Dedifferentiated amniotic fluid mesenchymal stem cell (primary cell): ENCODE results near the gene KNTC1.
"Not testable (repeated sequence)": the region's sequence is repeated elsewhere in the genome, so short reads cannot be mapped to it uniquely, and the experiment has no call there.

Source experiments
- DNase-seq: peaks from one replicate; pipeline ENCODE4 v3.0.0-alpha.2; 2016; ENCODE audit errors: extremely low spot score

Gene KNTC1

GRCh38 chr12:122505419-122506051 is 21.5 kb upstream of the KNTC1 start:
- no peak for DNase-seq

- DNase-seq, result no peak
Measured at GRCh38 chr12:122506393-122506938, 20.6 kb upstream of the KNTC1 start.

- no peak for DNase-seq
Measured at GRCh38 chr12:122508163-122508562, 18.9 kb upstream of the KNTC1 start.

- not testable (repeated sequence) for DNase-seq
Measured at GRCh38 chr12:122513028-122513427, 14.0 kb upstream of the KNTC1 start.

- DNase-seq, result no peak
Measured at GRCh38 chr12:122513660-122514059, 13.4 kb upstream of the KNTC1 start.

- DNase-seq, result no peak
Measured at GRCh38 chr12:122515275-122515674, 11.8 kb upstream of the KNTC1 start.

GRCh38 chr12:122516544-122517361 is 10.3 kb upstream of the KNTC1 start:
- no peak for DNase-seq

- peak; percentile 84 for DNase-seq
Measured at GRCh38 chr12:122517877-122518276, 9.2 kb upstream of the KNTC1 start.

- DNase-seq, result no peak
Measured at GRCh38 chr12:122518908-122519307, 8.1 kb upstream of the KNTC1 start.

- DNase-seq, result no peak
Measured at GRCh38 chr12:122519418-122519817, 7.6 kb upstream of the KNTC1 start.

- no peak for DNase-seq
Measured at GRCh38 chr12:122520676-122521075, 6.4 kb upstream of the KNTC1 start.

- peak; percentile 27 for DNase-seq
Measured at GRCh38 chr12:122523280-122523679, 3.8 kb upstream of the KNTC1 start.

GRCh38 chr12:122523846-122524718 is 3.0 kb upstream of the KNTC1 start:
- no peak for DNase-seq

- no peak for DNase-seq
Measured at GRCh38 chr12:122527478-122527944, 462 bp downstream of the KNTC1 start.

- DNase-seq, result no peak
Measured at GRCh38 chr12:122528582-122528981, 1.5 kb downstream of the KNTC1 start.

- no peak for DNase-seq
Measured at GRCh38 chr12:122528992-122529391, 1.9 kb downstream of the KNTC1 start.

GRCh38 chr12:122533856-122534255 is 6.8 kb downstream of the KNTC1 start:
- DNase-seq, result no peak

GRCh38 chr12:122537021-122537420 is 10.0 kb downstream of the KNTC1 start:
- no peak for DNase-seq

GRCh38 chr12:122538496-122538895 is 11.4 kb downstream of the KNTC1 start:
- no peak for DNase-seq

GRCh38 chr12:122544537-122544936 is 17.5 kb downstream of the KNTC1 start:
- no peak for DNase-seq

GRCh38 chr12:122545855-122546254 is 18.8 kb downstream of the KNTC1 start:
- no peak for DNase-seq

GRCh38 chr12:122547330-122547729 is 20.3 kb downstream of the KNTC1 start:
- no peak for DNase-seq
